Hepatocyte (in vitro differentiated cells): ENCODE data around the gene OR2J2. TPM values are rescaled to one million over a fixed set of nuclear protein-coding genes. Genes with fewer than 3 reads are reported as not detected.
"Not testable (repeated sequence)": the region's sequence is repeated elsewhere in the genome, so short reads cannot be mapped to it uniquely, and the experiment has no call there.

Experiments used
- DNase-seq: peaks from one replicate; pipeline ENCODE4 v3.0.0-alpha.2; 2016; ENCODE audit warnings: low spot score
- H2AFZ ChIP-seq: fragments of 200-600 bp; sonication (generic); 2 replicates; pipeline ENCODE4 v1.6.0; 2016; ENCODE audit warnings: antibody characterized with exemption, mild to moderate bottlenecking
- H3K27ac ChIP-seq: fragments of 200-600 bp; sonication (generic); 2 replicates; pipeline ENCODE4 v1.5.1; 2016; ENCODE audit warnings: mild to moderate bottlenecking
- H3K27me3 ChIP-seq: fragments of 200-600 bp; sonication (generic); 2 replicates; pipeline ENCODE4 v1.6.1; 2016
- H3K36me3 ChIP-seq: fragments of 200-600 bp; sonication (generic); replicated peaks from 2 replicates; pipeline ENCODE4 v1.5.1; 2016; ENCODE audit warnings: low read depth; ENCODE audit not compliant: insufficient read depth
- H3K4me1 ChIP-seq: fragments of 200-600 bp; sonication (generic); 2 replicates; pipeline ENCODE4 v1.5.1; 2016; ENCODE audit warnings: mild to moderate bottlenecking, moderate library complexity; ENCODE audit not compliant: insufficient read depth
- H3K4me2 ChIP-seq: fragments of 200-600 bp; sonication (generic); 2 replicates; pipeline ENCODE4 v1.6.0; 2016
- H3K4me3 ChIP-seq: fragments of 200-600 bp; sonication (generic); 2 replicates; pipeline ENCODE4 v1.5.1; 2016; ENCODE audit warnings: mild to moderate bottlenecking
- H3K79me2 ChIP-seq: fragments of 200-600 bp; sonication (generic); 2 replicates; pipeline ENCODE4 v1.6.0; 2017; ENCODE audit warnings: mild to moderate bottlenecking
- H3K9me2 ChIP-seq: fragments of 200-600 bp; sonication (generic); replicated peaks from 2 replicates; pipeline ENCODE4 v1.6.0; 2017; ENCODE audit warnings: mild to moderate bottlenecking; ENCODE audit not compliant: insufficient read depth
- H3K9me3 ChIP-seq: fragments of 200-600 bp; sonication (generic); 2 replicates; pipeline ENCODE4 v1.5.1; 2016; ENCODE audit warnings: low read depth, mild to moderate bottlenecking
- H4K20me1 ChIP-seq: fragments of 200-600 bp; sonication (generic); 2 replicates; pipeline ENCODE4 v1.6.0; 2016; ENCODE audit warnings: mild to moderate bottlenecking; ENCODE audit not compliant: insufficient read depth, poor library complexity, severe bottlenecking
- CTCF ChIP-seq: fragments of 200-600 bp; sonication (generic); IDR thresholded peaks from 2 replicates; pipeline ENCODE4 v1.5.1; 2016; ENCODE audit warnings: antibody characterized with exemption, mild to moderate bottlenecking; ENCODE audit not compliant: poor library complexity
- EZH2 ChIP-seq: fragments of 200-600 bp; sonication (generic); IDR thresholded peaks from 2 replicates; pipeline ENCODE4 v1.6.1; 2016; ENCODE audit warnings: antibody characterized with exemption, mild to moderate bottlenecking, borderline replicate concordance
- EZH2phosphoT487 ChIP-seq: fragments of 200-600 bp; sonication (generic); IDR thresholded peaks from one replicate; pipeline ENCODE4 v1.6.1; 2018; ENCODE audit warnings: antibody characterized with exemption, mild to moderate bottlenecking, low read depth, moderate library complexity; ENCODE audit not compliant: unreplicated experiment, severe bottlenecking
- WGBS: methylation state at CpG from one replicate; pipeline ENCODE4 v1.1.6; 2016; ENCODE audit warnings: low lambda C conversion rate; ENCODE audit errors: missing lambda C conversion rate; 5-methylcytosine and 5-hydroxymethylcytosine counted together
- polyA plus RNA-seq: library from polyadenylated mRNA; unstranded; fragments of >200 nt; fragmentation: Nextera tagmentation; extraction: Ambion mirVana; gene quantifications from 2 replicates; pipeline ENCODE4 v1.2.1, GENCODE V29; 2016
- total RNA-seq: library from RNA; depleted of rRNA; stranded (reverse); fragments of >200 nt; gene quantifications from 2 replicates; pipeline ENCODE4 v1.2.3, GENCODE V29; 2014

Gene OR2J2
- total and polyA plus RNA-seq, 2 experiments from 2014 or later = not detected

GRCh38 chr6:29171736-29172135 is 1.0 kb downstream of the OR2J2 start:
- DNase-seq = no peak
- Histone ChIP-seq H3K9me2 (no peaks in the 10 kb centered on the region), H2AFZ (no peak overlapping the region), H3K4me1 (no peaks in the 10 kb centered on the region), H3K79me2 (no peaks in the 10 kb centered on the region), H4K20me1 (no peaks in the 10 kb centered on the region), H3K27ac (no peak overlapping the region), H3K4me3 (no peak overlapping the region), H3K36me3 (no peaks in the 10 kb centered on the region), H3K27me3 (no peaks in the 10 kb centered on the region), H3K9me3 (no peaks in the 10 kb centered on the region), H3K4me2 (no peak overlapping the region)
- no peak for TF ChIP-seq EZH2phosphoT487
- no peak for TF ChIP-seq EZH2
- no peak for TF ChIP-seq CTCF
- 77% methylated on average over 1 of the region's 1 CpG for WGBS

- H3K79me2 ChIP-seq = no peaks in the 10 kb centered on the region
- H3K4me1 ChIP-seq = no peaks in the 10 kb centered on the region
- WGBS = 96% methylated on average over 1 of the region's 1 CpG
- H3K27ac ChIP-seq = no peak overlapping the region
- H4K20me1 ChIP-seq = no peaks in the 10 kb centered on the region
- H3K9me2 ChIP-seq = no peaks in the 10 kb centered on the region
- TF ChIP-seq EZH2phosphoT487 (no peak), EZH2 (no peak), CTCF (no peak)
- H3K27me3 ChIP-seq = no peaks in the 10 kb centered on the region
- no peak for DNase-seq
- no peak overlapping the region for H3K4me3 ChIP-seq
- no peak overlapping the region for H2AFZ ChIP-seq
- no peaks in the 10 kb centered on the region for H3K36me3 ChIP-seq
- H3K4me2 ChIP-seq = no peak overlapping the region
- H3K9me3 ChIP-seq = no peaks in the 10 kb centered on the region
These were observed 12.9 kb downstream of the OR2J2 start for GRCh38 chr6:29183594-29183993.

GRCh38 chr6:29188659-29189058 is 18.0 kb downstream of the OR2J2 start:
- not testable (repeated sequence) for H4K20me1 ChIP-seq, H3K27ac ChIP-seq, DNase-seq, H3K4me1 ChIP-seq, H3K36me3 ChIP-seq, H3K4me2 ChIP-seq, H2AFZ ChIP-seq, H3K79me2 ChIP-seq, H3K9me3 ChIP-seq, H3K27me3 ChIP-seq, H3K9me2 ChIP-seq, H3K4me3 ChIP-seq
- 73% methylated on average over 1 of the region's 1 CpG for WGBS

GRCh38 chr6:29200767-29201662 is 30.3 kb downstream of the OR2J2 start:
- Histone ChIP-seq H3K4me1 (no peaks in the 10 kb centered on the region), H3K27ac (no peak overlapping the region), H3K9me3 (no peaks in the 10 kb centered on the region), H3K9me2 (no peaks in the 10 kb centered on the region), H3K79me2 (no peaks in the 10 kb centered on the region), H3K4me3 (no peak overlapping the region), H3K27me3 (no peaks in the 10 kb centered on the region), H3K4me2 (no peak overlapping the region), H3K36me3 (no peaks in the 10 kb centered on the region), H2AFZ (no peak overlapping the region), H4K20me1 (no peaks in the 10 kb centered on the region)
- no peak for DNase-seq
- TF ChIP-seq EZH2phosphoT487 = no peak
- no peak for TF ChIP-seq EZH2
- TF ChIP-seq CTCF = no peak
- WGBS = 93% methylated on average over 22 of the region's 22 CpGs
